Endothelial cell (in vitro differentiated cells): ENCODE results near the gene AADACL4. TPM values are rescaled to one million over a fixed set of nuclear protein-coding genes. Genes with fewer than 3 reads are reported as not detected.

Experiments used
- DNase-seq: peaks from one replicate; pipeline ENCODE4 v3.0.0; 2021; ENCODE audit warnings: low spot score
- H3K27ac Mint-ChIP-seq: one replicate; pipeline ENCODE4 v1.8.0; 2021; ENCODE audit warnings: mixed read lengths, inconsistent platforms; ENCODE audit not compliant: unreplicated experiment
- H3K27me3 Mint-ChIP-seq: one replicate; pipeline ENCODE4 v1.8.0; 2021; ENCODE audit warnings: mild to moderate bottlenecking, moderate library complexity, mixed read lengths, inconsistent platforms; ENCODE audit not compliant: unreplicated experiment
- H3K36me3 Mint-ChIP-seq: one replicate; pipeline ENCODE4 v1.8.0; 2021; ENCODE audit warnings: mild to moderate bottlenecking, low read depth, mixed read lengths, inconsistent platforms; ENCODE audit not compliant: unreplicated experiment
- H3K4me1 Mint-ChIP-seq: one replicate; pipeline ENCODE4 v1.8.0; 2021; ENCODE audit warnings: mild to moderate bottlenecking, mixed read lengths, inconsistent platforms; ENCODE audit not compliant: unreplicated experiment
- H3K4me3 Mint-ChIP-seq: one replicate; pipeline ENCODE4 v1.8.0; 2021; ENCODE audit warnings: mild to moderate bottlenecking, mixed read lengths, inconsistent platforms; ENCODE audit not compliant: unreplicated experiment
- H3K9me3 Mint-ChIP-seq: one replicate; pipeline ENCODE4 v1.8.0; 2021; ENCODE audit warnings: mixed read lengths, inconsistent platforms; ENCODE audit not compliant: unreplicated experiment
- CTCF ChIP-seq: fragments of 200-600 bp; sonication (generic); IDR thresholded peaks from one replicate; pipeline ENCODE4 v1.5.0; 2021; ENCODE audit warnings: antibody characterized with exemption; ENCODE audit not compliant: unreplicated experiment
- total RNA-seq: library from RNA; stranded (reverse); fragmentation: NEBNext Ultra II Directional; extraction: Animal tissue kit (Norgen Biotek cat#: 25700); gene quantifications from one replicate; pipeline ENCODE4 v1.2.1, GENCODE V29; 2021; ENCODE audit not compliant: unreplicated experiment

Gene AADACL4
- total RNA-seq, 1 donor from 2014 or later: not detected

GRCh38 chr1:12678820-12679219, 34.9 kb downstream of the AADACL4 start:
- no peak overlapping the region for H3K27ac Mint-ChIP-seq
- H3K4me3 Mint-ChIP-seq: no peak overlapping the region
- DNase-seq: no peak
- no peaks in the 10 kb centered on the region for H3K4me1 Mint-ChIP-seq
- H3K36me3 Mint-ChIP-seq: no peaks in the 10 kb centered on the region
- H3K27me3 Mint-ChIP-seq: peaks cover 3% of the 10 kb centered on the region
- TF ChIP-seq CTCF: no peak
- H3K9me3 Mint-ChIP-seq: no peaks in the 10 kb centered on the region

GRCh38 chr1:12690156-12690555, 46.3 kb downstream of the AADACL4 start:
- Mint-ChIP-seq H3K4me3 (no peak overlapping the region), H3K4me1 (no peaks in the 10 kb centered on the region), H3K9me3 (no peaks in the 10 kb centered on the region), H3K36me3 (no peaks in the 10 kb centered on the region), H3K27ac (no peak overlapping the region), H3K27me3 (peaks cover 3% of the 10 kb centered on the region)
- no peak for TF ChIP-seq CTCF
- no peak for DNase-seq

GRCh38 chr1:12692967-12693782, 49.3 kb downstream of the AADACL4 start:
- no peak for TF ChIP-seq CTCF
- H3K4me1 Mint-ChIP-seq: no peaks in the 10 kb centered on the region
- no peaks in the 10 kb centered on the region for H3K36me3 Mint-ChIP-seq
- no peak overlapping the region for H3K27ac Mint-ChIP-seq
- H3K27me3 Mint-ChIP-seq: peaks cover 3% of the 10 kb centered on the region
- H3K4me3 Mint-ChIP-seq: no peak overlapping the region
- no peak for DNase-seq
- no peaks in the 10 kb centered on the region for H3K9me3 Mint-ChIP-seq

- no peaks in the 10 kb centered on the region for H3K4me1 Mint-ChIP-seq
- no peak for DNase-seq
- no peak overlapping the region for H3K27ac Mint-ChIP-seq
- no peaks in the 10 kb centered on the region for H3K9me3 Mint-ChIP-seq
- no peaks in the 10 kb centered on the region for H3K36me3 Mint-ChIP-seq
- peaks cover 5% of the 10 kb centered on the region for H3K27me3 Mint-ChIP-seq
- H3K4me3 Mint-ChIP-seq: no peak overlapping the region
- no peak for TF ChIP-seq CTCF
Measured at GRCh38 chr1:12696658-12697057, 52.8 kb downstream of the AADACL4 start.

GRCh38 chr1:12697397-12697796, 53.5 kb downstream of the AADACL4 start:
- DNase-seq: no peak
- Mint-ChIP-seq H3K36me3 (no peaks in the 10 kb centered on the region), H3K4me3 (no peak overlapping the region), H3K4me1 (no peaks in the 10 kb centered on the region), H3K9me3 (no peaks in the 10 kb centered on the region), H3K27me3 (peaks cover 5% of the 10 kb centered on the region), H3K27ac (no peak overlapping the region)
- no peak for TF ChIP-seq CTCF
